Activated CD8-positive, alpha-beta memory T cell treated with anti-CD3 and anti-CD28 coated beads for 24 hours (primary cell): ENCODE measurements around the gene DDR2.
"Not testable (repeated sequence)": the region's sequence is repeated elsewhere in the genome, so short reads cannot be mapped to it uniquely, and the experiment has no call there.

Experiments used
- DNase-seq: peaks from one replicate; pipeline ENCODE4 v3.0.0-alpha.2; 2020

The DDR2 gene

GRCh38 chr1:162788783-162789182 is 156.5 kb downstream of the DDR2 start:
- DNase-seq = not testable (repeated sequence)

GRCh38 chr1:162790303-162790984 is 158.2 kb downstream of the DDR2 start, which contains the start of gene HSD17B7:
TSS of gene HSD17B7 (plus strand) at chr1:162790702. CDS start at chr1:162790801, 99 bp downstream.
- peak; percentile 87 for DNase-seq

GRCh38 chr1:162790985-162791357 is 158.7 kb downstream of the DDR2 start:
- DNase-seq = not testable (repeated sequence)

- not testable (repeated sequence) for DNase-seq
These were observed 162.0 kb downstream of the DDR2 start for GRCh38 chr1:162794284-162794683.

GRCh38 chr1:162796617-162797279 is 164.5 kb downstream of the DDR2 start:
- DNase-seq = not testable (repeated sequence)

- DNase-seq = not testable (repeated sequence)
These were observed 167.9 kb downstream of the DDR2 start for GRCh38 chr1:162799995-162800830.

- not testable (repeated sequence) for DNase-seq
These were observed 175.2 kb downstream of the DDR2 start for GRCh38 chr1:162807503-162807902.

- not testable (repeated sequence) for DNase-seq
These were observed 180.1 kb downstream of the DDR2 start for GRCh38 chr1:162812357-162812756.

GRCh38 chr1:162818136-162818535 is 185.9 kb downstream of the DDR2 start:
- DNase-seq = not testable (repeated sequence)

- DNase-seq = not testable (repeated sequence)
These were observed 186.4 kb downstream of the DDR2 start for GRCh38 chr1:162818666-162819065.

GRCh38 chr1:162822391-162823200 is 190.3 kb downstream of the DDR2 start:
- DNase-seq = no peak

- no peak for DNase-seq
These were observed 191.0 kb downstream of the DDR2 start for GRCh38 chr1:162823231-162823630.

- no peak for DNase-seq
These were observed 191.7 kb downstream of the DDR2 start for GRCh38 chr1:162823771-162824525.

- DNase-seq = no peak
These were observed 197.0 kb downstream of the DDR2 start for GRCh38 chr1:162829268-162829667.

GRCh38 chr1:162832470-162832869 is 200.2 kb downstream of the DDR2 start:
- no peak for DNase-seq

- DNase-seq = no peak
These were observed 203.1 kb downstream of the DDR2 start for GRCh38 chr1:162835157-162835899.
